HCT116 (cell line): ENCODE measurements around the gene SPIN1. TPM values are rescaled to one million over a fixed set of nuclear protein-coding genes. Genes with fewer than 3 reads are reported as not detected.

ENCODE experiments used
- ATAC-seq: fragments of 200-7000 bp; cut with Tn5 transposase; 2 replicates; pipeline ENCODE4 v1.9.1; 2020; ENCODE audit warnings: mild to moderate bottlenecking, moderate library complexity
- BruUV-seq: library from RNA; stranded (reverse); fragments of 400-500 nt; replicated peaks from 2 replicates; lab custom pipeline; 2021; lab: Mats Ljungman, UMichigan
- CTCF ChIA-PET: fragments of 300-600 bp; sonication (Branson Sonifier 250); formaldehyde crosslinking; loops from one replicate; lab custom pipeline; 2021; ENCODE audit warnings: antibody characterized with exemption; lab: Charles Lee
- POLR2A ChIA-PET: fragments of 300-600, 350-600 bp; sonication (Branson Sonifier 250); formaldehyde crosslinking; loops from one replicate; lab custom pipeline; 2021; ENCODE audit warnings: antibody characterized with exemption; lab: Charles Lee
- RAD21 ChIA-PET, 2 experiments: fragments of 300-600 bp; sonication (Branson Sonifier 250); formaldehyde crosslinking; loops; one replicate each; lab custom pipeline; 2023; ENCODE audit warnings: low total read pairs in 2 of 2; ENCODE audit not compliant: uncharacterized antibody in 2 of 2, unreplicated experiment in 2 of 2, low non-redundant PET in 1 of 2; lab: Charles Lee
- DNase-seq: peaks from one replicate; pipeline ENCODE4 v3.0.0-alpha.2; 2010; ENCODE audit warnings: low read depth, low spot score
- H2AFZ ChIP-seq: fragments of 200-600 bp; shearing (Covaris generic), sonication (generic); 2 replicates; pipeline ENCODE4 v1.6.1; 2017; ENCODE audit warnings: low read depth, mixed run types, mixed read lengths, antibody characterized with exemption, low read length; ENCODE audit not compliant: poor library complexity, severe bottlenecking
- H3K27ac ChIP-seq: 2 replicates; pipeline ENCODE4 v1.5.1; 2012; ENCODE audit warnings: low read depth, low read length
- H3K27me3 ChIP-seq: fragments of 200-600 bp; sonication (generic); 2 replicates; pipeline ENCODE4 v1.6.1; 2016; ENCODE audit warnings: mixed run types, low read length, mixed read lengths; ENCODE audit not compliant: insufficient read depth
- H3K36me3 ChIP-seq, 2 experiments: fragments of 200-500 bp in 1 of 2; fragments of 200-600 bp in 1 of 2; sonication (Bioruptor generic) in 1 of 2; sonication (generic) in 1 of 2; 2 replicates each; pipeline versions ENCODE4 v1.5.1 to v1.6.1; 2014 to 2016; ENCODE audit warnings: low read length in 2 of 2, inconsistent platforms in 1 of 2, mixed read lengths in 1 of 2, mixed run types in 1 of 2; ENCODE audit not compliant: insufficient read depth in 2 of 2, control insufficient read depth in 1 of 2
- H3K4me1 ChIP-seq, 2 experiments: fragments of 200-600 bp in 1 of 2; sonication (generic) in 1 of 2; 2 replicates each; pipeline versions ENCODE4 v1.5.1 to v1.6.1; 2012 to 2017; ENCODE audit warnings: low read length in 2 of 2, inconsistent platforms in 1 of 2, mild to moderate bottlenecking in 1 of 2, mixed read lengths in 1 of 2, mixed run types in 1 of 2, moderate library complexity in 1 of 2; ENCODE audit not compliant: insufficient read depth in 2 of 2, control insufficient read depth in 1 of 2
- H3K4me2 ChIP-seq: fragments of 200-600 bp; sonication (generic); 2 replicates; pipeline ENCODE4 v1.6.1; 2017; ENCODE audit warnings: mixed run types, low read length, mixed read lengths
- H3K4me3 ChIP-seq, 2 experiments: fragments of 200-600 bp in 1 of 2; sonication (generic) in 1 of 2; replicated peaks in 1 of 2; 2 replicates each; pipeline ENCODE4 v1.5.1; 2011 to 2016; ENCODE audit warnings: low read length in 2 of 2, control low read depth in 1 of 2, low read depth in 1 of 2, mild to moderate bottlenecking in 1 of 2, mixed read lengths in 1 of 2, mixed run types in 1 of 2
- H3K79me2 ChIP-seq: fragments of 200-600 bp; sonication (generic); 2 replicates; pipeline ENCODE4 v1.6.1; 2017; ENCODE audit warnings: mild to moderate bottlenecking, mixed run types, low read length, moderate library complexity, mixed read lengths; ENCODE audit not compliant: insufficient read depth
- H3K9ac ChIP-seq: fragments of 200-600 bp; sonication (generic); 2 replicates; pipeline ENCODE4 v1.6.1; 2016; ENCODE audit warnings: low read length, mixed read lengths
- H3K9me2 ChIP-seq: fragments of 200-600 bp; sonication (generic), shearing (Covaris generic); 2 replicates; pipeline ENCODE4 v1.6.1; 2017; ENCODE audit warnings: mixed run types, mild to moderate bottlenecking, moderate library complexity; ENCODE audit not compliant: insufficient read depth
- H3K9me3 ChIP-seq, 2 experiments: fragments of 200-500 bp in 1 of 2; fragments of 200-600 bp in 1 of 2; sonication (Bioruptor generic) in 1 of 2; sonication (generic) in 1 of 2; 2 replicates each; pipeline ENCODE4 v1.6.1; 2014 to 2017; ENCODE audit warnings: low read length in 2 of 2, mixed read lengths in 2 of 2, inconsistent platforms in 1 of 2, low read depth in 1 of 2, mild to moderate bottlenecking in 1 of 2, mixed run types in 1 of 2, moderate library complexity in 1 of 2; ENCODE audit not compliant: control insufficient read depth in 1 of 2, insufficient read depth in 1 of 2
- H4K20me1 ChIP-seq: fragments of 200-600 bp; sonication (generic), shearing (Covaris generic); 2 replicates; pipeline ENCODE4 v1.6.1; 2017; ENCODE audit warnings: mixed run types, mild to moderate bottlenecking, moderate library complexity; ENCODE audit not compliant: insufficient read depth
- ATF3 ChIP-seq: IDR thresholded peaks from 2 replicates; pipeline ENCODE4 v1.6.1; 2012
- CBX3 ChIP-seq: IDR thresholded peaks from 2 replicates; pipeline ENCODE4 v1.6.1; 2012; ENCODE audit warnings: low read depth
- CEBPB ChIP-seq: IDR thresholded peaks from 2 replicates; pipeline ENCODE4 v1.6.1; 2012; ENCODE audit warnings: low read depth
- ELF1 ChIP-seq: IDR thresholded peaks from 2 replicates; pipeline ENCODE4 v1.6.1; 2012; ENCODE audit warnings: low read depth, borderline replicate concordance
- EZH2phosphoT487 ChIP-seq: fragments of 200-600 bp; IDR thresholded peaks from 2 replicates; pipeline ENCODE4 v1.6.1; 2018; ENCODE audit warnings: antibody characterized with exemption, borderline replicate concordance
- FOSL1 ChIP-seq: IDR thresholded peaks from 2 replicates; pipeline ENCODE4 v1.6.1; 2012; ENCODE audit warnings: low read depth
- JUND ChIP-seq: IDR thresholded peaks from 2 replicates; pipeline ENCODE4 v1.6.1; 2012
- MAX ChIP-seq: IDR thresholded peaks from 2 replicates; pipeline ENCODE4 v1.6.1; 2012
- POLR2A ChIP-seq: IDR thresholded peaks from 2 replicates; pipeline ENCODE4 v1.7.0; 2011; ENCODE audit warnings: borderline replicate concordance; ENCODE audit not compliant: insufficient read depth, insufficient read length; ENCODE audit errors: extremely low read depth
- POLR2AphosphoS5 ChIP-seq: IDR thresholded peaks from 2 replicates; pipeline ENCODE4 v1.6.1; 2011; ENCODE audit warnings: mild to moderate bottlenecking, low read depth, low read length, moderate library complexity
- RAD21 ChIP-seq: IDR thresholded peaks from 2 replicates; pipeline ENCODE4 v1.6.1; 2012; ENCODE audit warnings: low read depth, mild to moderate bottlenecking
- SIN3A ChIP-seq: IDR thresholded peaks from 2 replicates; pipeline ENCODE4 v1.6.1; 2012; ENCODE audit warnings: low read depth
- SP1 ChIP-seq: IDR thresholded peaks from 2 replicates; pipeline ENCODE4 v1.6.1; 2012; ENCODE audit warnings: low read depth
- SRF ChIP-seq: IDR thresholded peaks from 2 replicates; pipeline ENCODE4 v1.6.1; 2012; ENCODE audit warnings: low read depth
- TCF7L2 ChIP-seq: IDR thresholded peaks from 2 replicates; pipeline ENCODE4 v1.7.0; 2011; ENCODE audit warnings: borderline replicate concordance, inconsistent platforms; ENCODE audit not compliant: insufficient read depth, insufficient read length; ENCODE audit errors: extremely low read depth
- YY1 ChIP-seq: IDR thresholded peaks from 2 replicates; pipeline ENCODE4 v1.6.1; 2011; ENCODE audit warnings: low read length, low read depth, moderate library complexity, mild to moderate bottlenecking; ENCODE audit not compliant: insufficient replicate concordance; ENCODE audit errors: extremely low read depth
- intact Hi-C: fragments of 100-400 bp; cut with micrococcal nuclease; formaldehyde crosslinking; loops from 2 replicates; pipeline ENCODE4 v1.10.0; 2022
- total RNA-seq: library from RNA; stranded (reverse); gene quantifications from one replicate; pipeline ENCODE4 v1.2.1, GENCODE V29; 2021; ENCODE audit not compliant: unreplicated experiment
- TF ChIP-seq, protein P1 (sequence below): IDR thresholded peaks from 2 replicates; pipeline ENCODE4 v1.6.1; 2012; ENCODE audit warnings: low read depth

SPIN1 gene
- total RNA-seq, 1 experiment from 2014 or later = 74.0 TPM

GRCh38 chr9:88387036-88387551, 1.1 kb upstream of the SPIN1 start:
- peak overlapping the region; percentile 92 for H3K27ac ChIP-seq
- peak overlapping the region; percentile 91 for H3K9ac ChIP-seq
- H3K79me2 ChIP-seq = peaks cover 47% of the 10 kb centered on the region
- DNase-seq (no peak), ATAC-seq (no peak)
- H3K36me3 ChIP-seq = no peaks in the 10 kb centered on the region
- ChIA-PET RAD21 (no interaction called here), POLR2A (no interaction called here), CTCF (no interaction called here)
- no peaks in the 10 kb centered on the region for H3K9me2 ChIP-seq
- H3K4me1 ChIP-seq = peaks cover 12 to 24% of the 10 kb centered on the region in 2 experiments
- H3K9me3 ChIP-seq = no peaks in the 10 kb centered on the region
- peak overlapping the region; percentile 94 for H3K4me2 ChIP-seq
- H2AFZ ChIP-seq = no peak overlapping the region
- intact Hi-C loops = loop anchor here (5.0 to 10.0 kb wide), 2 partner anchors 110 to 432 kb away; a partner anchor contains a TSS
- TF ChIP-seq SRF = no peak
- TF ChIP-seq POLR2AphosphoS5 = 0 out of 2 replicates have a peak, but pooled peaks have one; percentile 2
- no TSS peak for BruUV-seq
- peaks cover 13% of the 10 kb centered on the region; the same call in 1 of the 2 replicates for H4K20me1 ChIP-seq
- no peaks in the 10 kb centered on the region for H3K27me3 ChIP-seq
- peak overlapping the region; percentile 69 to 84 for H3K4me3 ChIP-seq

GRCh38 chr9:88387552-88388202, 567 bp upstream of the SPIN1 start:
- DNase-seq (peak; percentile 55), ATAC-seq (peak; percentile 57)
- H3K4me2 ChIP-seq = peak overlapping the region; percentile 94
- peak overlapping the region; percentile 69 to 84 for H3K4me3 ChIP-seq
- no peaks in the 10 kb centered on the region for H3K27me3 ChIP-seq
- no peaks in the 10 kb centered on the region for H3K9me3 ChIP-seq
- ChIA-PET CTCF (no interaction called here), RAD21 (no interaction called here), POLR2A (no interaction called here)
- H3K27ac ChIP-seq = peak overlapping the region; percentile 92
- intact Hi-C loops = loop anchor here (2.0 to 10.0 kb wide), 3 partner anchors 110 to 433 kb away; a partner anchor contains a TSS
- peak overlapping the region; percentile 31 for H2AFZ ChIP-seq
- no peaks in the 10 kb centered on the region for H3K9me2 ChIP-seq
- peaks cover 12 to 24% of the 10 kb centered on the region in 2 experiments for H3K4me1 ChIP-seq
- peak overlapping the region; percentile 91 for H3K9ac ChIP-seq
- H3K79me2 ChIP-seq = peaks cover 53% of the 10 kb centered on the region
- H4K20me1 ChIP-seq = peaks cover 15% of the 10 kb centered on the region; the same call in 1 of the 2 replicates
- TSS peak; percentile 73 for BruUV-seq
- H3K36me3 ChIP-seq = no peaks in the 10 kb centered on the region
- no peak for TF ChIP-seq TCF7L2
- TF ChIP-seq FOSL1 = no peak
- peak; percentile 81 for TF ChIP-seq SIN3A
- no peak for TF ChIP-seq RAD21
- TF ChIP-seq SP1 = 0 out of 2 replicates have a peak, but pooled peaks have one; percentile 18
- no peak for TF ChIP-seq SRF
- TF ChIP-seq YY1 = no peak
- TF ChIP-seq EZH2phosphoT487 = no peak
- TF ChIP-seq JUND = no peak
- TF ChIP-seq POLR2A = peak; percentile 22
- TF ChIP-seq CEBPB = no peak
- TF ChIP-seq, protein P1, sequence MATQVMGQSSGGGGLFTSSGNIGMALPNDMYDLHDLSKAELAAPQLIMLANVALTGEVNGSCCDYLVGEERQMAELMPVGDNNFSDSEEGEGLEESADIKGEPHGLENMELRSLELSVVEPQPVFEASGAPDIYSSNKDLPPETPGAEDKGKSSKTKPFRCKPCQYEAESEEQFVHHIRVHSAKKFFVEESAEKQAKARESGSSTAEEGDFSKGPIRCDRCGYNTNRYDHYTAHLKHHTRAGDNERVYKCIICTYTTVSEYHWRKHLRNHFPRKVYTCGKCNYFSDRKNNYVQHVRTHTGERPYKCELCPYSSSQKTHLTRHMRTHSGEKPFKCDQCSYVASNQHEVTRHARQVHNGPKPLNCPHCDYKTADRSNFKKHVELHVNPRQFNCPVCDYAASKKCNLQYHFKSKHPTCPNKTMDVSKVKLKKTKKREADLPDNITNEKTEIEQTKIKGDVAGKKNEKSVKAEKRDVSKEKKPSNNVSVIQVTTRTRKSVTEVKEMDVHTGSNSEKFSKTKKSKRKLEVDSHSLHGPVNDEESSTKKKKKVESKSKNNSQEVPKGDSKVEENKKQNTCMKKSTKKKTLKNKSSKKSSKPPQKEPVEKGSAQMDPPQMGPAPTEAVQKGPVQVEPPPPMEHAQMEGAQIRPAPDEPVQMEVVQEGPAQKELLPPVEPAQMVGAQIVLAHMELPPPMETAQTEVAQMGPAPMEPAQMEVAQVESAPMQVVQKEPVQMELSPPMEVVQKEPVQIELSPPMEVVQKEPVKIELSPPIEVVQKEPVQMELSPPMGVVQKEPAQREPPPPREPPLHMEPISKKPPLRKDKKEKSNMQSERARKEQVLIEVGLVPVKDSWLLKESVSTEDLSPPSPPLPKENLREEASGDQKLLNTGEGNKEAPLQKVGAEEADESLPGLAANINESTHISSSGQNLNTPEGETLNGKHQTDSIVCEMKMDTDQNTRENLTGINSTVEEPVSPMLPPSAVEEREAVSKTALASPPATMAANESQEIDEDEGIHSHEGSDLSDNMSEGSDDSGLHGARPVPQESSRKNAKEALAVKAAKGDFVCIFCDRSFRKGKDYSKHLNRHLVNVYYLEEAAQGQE = no peak
- no peak for TF ChIP-seq ATF3
- TF ChIP-seq CBX3 = no peak
- no peak for TF ChIP-seq ELF1
- peak; percentile 84 for TF ChIP-seq MAX
